Measurements from ENCODE around the gene PTH2R. TPM values are rescaled to one million over a fixed set of nuclear protein-coding genes. Genes with fewer than 3 reads are reported as not detected.

Gene PTH2R, protein sequence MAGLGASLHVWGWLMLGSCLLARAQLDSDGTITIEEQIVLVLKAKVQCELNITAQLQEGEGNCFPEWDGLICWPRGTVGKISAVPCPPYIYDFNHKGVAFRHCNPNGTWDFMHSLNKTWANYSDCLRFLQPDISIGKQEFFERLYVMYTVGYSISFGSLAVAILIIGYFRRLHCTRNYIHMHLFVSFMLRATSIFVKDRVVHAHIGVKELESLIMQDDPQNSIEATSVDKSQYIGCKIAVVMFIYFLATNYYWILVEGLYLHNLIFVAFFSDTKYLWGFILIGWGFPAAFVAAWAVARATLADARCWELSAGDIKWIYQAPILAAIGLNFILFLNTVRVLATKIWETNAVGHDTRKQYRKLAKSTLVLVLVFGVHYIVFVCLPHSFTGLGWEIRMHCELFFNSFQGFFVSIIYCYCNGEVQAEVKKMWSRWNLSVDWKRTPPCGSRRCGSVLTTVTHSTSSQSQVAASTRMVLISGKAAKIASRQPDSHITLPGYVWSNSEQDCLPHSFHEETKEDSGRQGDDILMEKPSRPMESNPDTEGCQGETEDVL
- total RNA-seq = under 1 TPM in 1 of 3 donors, not detected in 2; 0.09 TPM
- long read RNA-seq, donor 1 = 0 reads
- long read RNA-seq, donor 2 = 0 reads

DNA sequence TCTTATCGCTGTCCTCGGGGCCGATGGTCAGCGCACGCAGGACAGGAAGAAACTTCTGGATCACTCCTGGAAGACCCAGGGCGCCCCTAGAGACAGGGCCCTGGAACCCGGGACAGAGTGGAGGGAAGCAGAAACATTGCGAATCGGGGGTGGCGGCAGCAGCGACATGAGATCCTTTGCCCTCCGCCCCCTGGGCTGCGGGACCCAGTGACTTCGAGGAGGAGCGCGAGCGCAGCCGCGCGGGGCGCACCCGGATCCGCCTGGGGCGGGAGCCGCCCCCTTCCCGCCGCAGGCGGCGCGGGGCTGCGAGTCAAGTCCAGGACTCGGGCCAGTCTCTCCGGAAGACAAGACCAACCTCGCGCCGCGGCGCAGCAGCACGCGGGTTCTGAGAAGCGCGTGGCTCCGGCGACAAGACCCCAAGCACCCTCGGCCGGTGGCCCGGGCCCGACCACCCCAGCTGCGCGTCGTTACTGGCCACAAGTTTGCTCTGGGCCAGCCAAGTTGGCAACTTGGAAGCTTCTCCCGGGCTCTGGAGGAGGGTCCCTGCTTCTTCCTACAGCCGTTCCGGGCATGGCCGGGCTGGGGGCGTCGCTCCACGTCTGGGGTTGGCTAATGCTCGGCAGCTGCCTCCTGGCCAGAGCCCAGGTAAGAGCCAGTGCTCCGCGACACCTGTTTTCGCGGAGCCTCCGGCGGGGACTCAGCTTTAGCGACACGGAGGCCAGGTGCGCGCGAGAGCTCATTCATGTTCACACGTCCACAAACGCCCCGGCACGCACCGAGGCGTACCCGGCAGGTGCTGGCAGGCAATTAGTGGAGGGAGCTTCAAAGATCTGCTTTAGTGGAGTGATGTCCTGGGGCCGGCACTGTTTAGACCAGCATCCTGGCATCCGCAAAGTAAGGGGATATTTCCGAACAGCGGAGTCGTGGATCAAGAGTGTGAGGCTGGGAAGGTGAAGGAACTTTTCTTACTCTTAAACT lies at the start of gene PTH2R:
Gene PTH2R (plus strand): TSS at position 319 of the 978 bp plus-strand sequence. CDS start 252 bp downstream, at position 571.
- intact Hi-C loops (cut with DNase I, micrococcal nuclease) = no loop called here
- H3K4me3 ChIP-seq = no peak within 1 kb of the TSS
- ATAC-seq = no peak

DNA sequence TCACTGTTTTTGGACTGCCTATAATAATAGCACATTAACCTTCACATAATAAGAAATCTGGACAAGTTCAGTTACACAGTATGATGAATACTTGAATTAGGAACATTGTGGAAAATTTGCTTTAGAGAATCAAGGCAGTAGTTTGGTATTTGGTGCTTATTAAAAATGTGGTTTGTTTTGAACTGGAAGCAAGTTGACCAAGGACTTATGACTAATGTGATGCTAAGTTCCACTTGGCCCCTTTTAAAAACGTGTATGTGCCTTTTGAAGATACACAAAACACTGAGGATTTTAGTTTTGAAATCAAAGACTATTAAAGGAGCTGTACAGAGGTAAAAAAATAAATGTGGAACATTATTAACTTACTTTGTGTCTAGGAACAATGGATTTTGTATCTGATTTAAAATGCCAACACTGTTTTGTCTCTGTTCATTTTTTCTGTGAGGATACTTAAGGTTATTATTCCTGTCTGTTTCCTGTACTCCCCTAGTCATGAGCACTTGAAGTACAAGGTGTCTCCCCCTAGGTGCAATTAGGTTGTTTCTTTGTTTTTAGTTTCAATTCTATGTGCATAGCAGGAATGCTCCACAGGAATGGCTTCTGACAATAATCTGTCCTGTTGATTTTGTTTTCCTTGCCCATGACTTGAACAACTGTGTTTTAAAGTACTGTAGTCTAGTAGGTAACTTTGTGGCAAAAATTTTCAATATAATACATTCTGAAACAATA lies 49.6 kb upstream of the PTH2R start:
- Histone ChIP-seq H3K9me3 (no peaks in the 10 kb centered on the region), H3K4me3 (no peak overlapping the region), H3K4me1 (ENCODE audit: low read depth) (no peaks in the 10 kb centered on the region), H3K36me3 (ENCODE audit: low read depth) (no peaks in the 10 kb centered on the region)
- DNase-seq = no peak
- TF ChIP-seq, protein P1, sequence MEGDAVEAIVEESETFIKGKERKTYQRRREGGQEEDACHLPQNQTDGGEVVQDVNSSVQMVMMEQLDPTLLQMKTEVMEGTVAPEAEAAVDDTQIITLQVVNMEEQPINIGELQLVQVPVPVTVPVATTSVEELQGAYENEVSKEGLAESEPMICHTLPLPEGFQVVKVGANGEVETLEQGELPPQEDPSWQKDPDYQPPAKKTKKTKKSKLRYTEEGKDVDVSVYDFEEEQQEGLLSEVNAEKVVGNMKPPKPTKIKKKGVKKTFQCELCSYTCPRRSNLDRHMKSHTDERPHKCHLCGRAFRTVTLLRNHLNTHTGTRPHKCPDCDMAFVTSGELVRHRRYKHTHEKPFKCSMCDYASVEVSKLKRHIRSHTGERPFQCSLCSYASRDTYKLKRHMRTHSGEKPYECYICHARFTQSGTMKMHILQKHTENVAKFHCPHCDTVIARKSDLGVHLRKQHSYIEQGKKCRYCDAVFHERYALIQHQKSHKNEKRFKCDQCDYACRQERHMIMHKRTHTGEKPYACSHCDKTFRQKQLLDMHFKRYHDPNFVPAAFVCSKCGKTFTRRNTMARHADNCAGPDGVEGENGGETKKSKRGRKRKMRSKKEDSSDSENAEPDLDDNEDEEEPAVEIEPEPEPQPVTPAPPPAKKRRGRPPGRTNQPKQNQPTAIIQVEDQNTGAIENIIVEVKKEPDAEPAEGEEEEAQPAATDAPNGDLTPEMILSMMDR (IDR thresholded peaks at IDR 0.05) = no peak
- ATAC-seq = no peak
- intact Hi-C loops (cut with DNase I, micrococcal nuclease) = no loop called here

More for the DNA sequence above, at the start of gene PTH2R:
- peak in 1 of 3 donors; percentile 50 for DNase-seq
- Histone ChIP-seq H3K4me1 (ENCODE audit: low read depth) (peaks cover 4% of the 10 kb centered on the region), H3K9me3 (no peaks in the 10 kb centered on the region), H3K36me3 (ENCODE audit: low read depth) (no peaks in the 10 kb centered on the region)
- TF ChIP-seq, protein P1 (IDR thresholded peaks at IDR 0.05) = no peak

DNA sequence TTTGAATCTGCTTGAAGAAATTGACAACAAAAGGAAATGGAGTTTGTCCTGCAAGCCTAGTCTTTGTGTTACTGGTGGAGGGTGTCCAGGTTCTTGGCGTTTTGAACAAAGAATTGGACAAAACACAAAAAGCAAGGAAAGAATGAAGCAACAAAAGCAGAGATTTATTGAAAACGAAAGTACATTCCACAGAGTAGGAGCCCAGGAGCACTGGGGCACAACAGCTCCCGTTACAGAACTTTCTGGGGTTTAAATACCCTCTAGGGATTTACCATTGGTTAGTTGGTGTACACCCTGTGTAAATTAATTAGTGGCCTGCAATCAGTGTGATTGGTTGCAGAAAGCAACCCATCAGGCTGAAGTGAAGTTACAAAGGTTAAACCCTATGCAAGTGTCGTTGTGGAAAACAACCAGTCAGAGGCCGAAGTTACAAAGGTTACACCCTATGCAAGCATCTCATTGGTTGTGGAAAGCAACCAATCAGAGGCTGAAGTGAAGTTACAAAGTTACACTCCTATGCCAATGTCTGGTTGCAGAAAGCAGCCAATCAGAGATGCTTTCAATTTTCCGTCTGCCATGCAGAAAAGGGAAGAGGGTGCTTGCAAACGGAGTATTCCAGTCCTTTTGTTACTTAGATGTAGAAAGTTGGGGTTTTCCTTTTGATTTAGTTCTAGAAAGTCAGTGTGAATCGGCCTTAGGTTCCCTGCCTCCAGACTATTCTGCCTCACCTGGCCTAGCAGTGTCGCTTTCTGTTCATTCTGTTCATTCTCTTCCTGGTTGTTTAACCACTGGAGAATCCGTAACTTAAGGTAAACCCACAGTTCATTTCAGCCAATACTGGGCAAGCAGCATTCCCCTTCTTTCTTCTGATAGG lies 47.6 kb upstream of the PTH2R start:
- DNase-seq (no peak), ATAC-seq (no peak)
- no peaks in the 10 kb centered on the region for H3K9me3 ChIP-seq
- intact Hi-C loops (cut with DNase I, micrococcal nuclease) = no loop called here
- no peaks in the 10 kb centered on the region for H3K36me3 ChIP-seq (ENCODE audit: low read depth)
- no peak overlapping the region for H3K4me3 ChIP-seq
- TF ChIP-seq, protein P1 (IDR thresholded peaks at IDR 0.05) = no peak
- no peaks in the 10 kb centered on the region for H3K4me1 ChIP-seq (ENCODE audit: low read depth)

DNA sequence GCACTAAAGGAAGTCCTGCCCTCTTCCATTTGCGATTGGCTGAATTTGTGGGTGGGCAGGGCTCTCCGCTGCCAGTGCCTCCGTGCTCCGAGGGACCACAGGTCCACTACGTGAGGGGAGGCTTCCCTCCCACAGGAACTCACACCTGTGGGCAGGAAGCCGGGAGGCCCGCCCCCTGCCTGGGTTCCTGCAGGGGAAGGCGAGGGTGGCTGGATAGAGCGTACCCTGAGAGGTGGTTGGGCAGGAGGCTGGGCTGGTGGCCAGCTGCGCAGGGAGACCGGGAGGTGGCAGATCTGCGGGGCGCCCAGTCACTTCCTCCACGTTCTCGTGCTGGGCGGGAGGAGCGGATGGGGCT lies 47.0 kb upstream of the PTH2R start:
- DNase-seq (peak in 1 of 3 donors; percentile 54), ATAC-seq (peak; percentile 40)
- TF ChIP-seq, protein P1 (IDR thresholded peaks at IDR 0.05) = no peak
- intact Hi-C loops (cut with DNase I, micrococcal nuclease) = no loop called here
- Histone ChIP-seq H3K9me3 (no peaks in the 10 kb centered on the region), H3K4me3 (no peak overlapping the region), H3K36me3 (ENCODE audit: low read depth) (no peaks in the 10 kb centered on the region), H3K4me1 (ENCODE audit: low read depth) (no peaks in the 10 kb centered on the region)
